ENCODE measurements around the gene MAMDC2.
"Not testable (repeated sequence)": the region's sequence is repeated elsewhere in the genome, so short reads cannot be mapped to it uniquely, and the experiment has no call there.

Gene MAMDC2

DNA sequence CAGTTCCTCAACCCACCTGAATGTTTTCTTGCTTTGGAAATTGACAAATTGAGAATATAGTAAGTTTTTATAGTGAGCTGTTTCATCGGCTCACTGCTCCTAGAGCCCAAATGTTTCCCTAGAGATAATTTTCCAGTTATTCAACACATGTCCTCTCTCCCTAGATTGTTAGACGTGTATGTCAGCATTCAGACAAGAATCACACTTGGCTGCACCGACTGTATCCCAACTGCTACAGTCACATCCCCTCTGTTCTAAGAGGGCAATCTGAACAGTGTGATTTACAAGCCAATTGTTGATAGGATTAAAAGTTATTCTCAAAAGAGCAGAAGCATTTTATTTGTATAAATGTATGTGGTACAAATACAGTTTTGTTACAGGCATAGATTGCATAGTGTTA lies 93.9 kb downstream of the MAMDC2 start:
- DNase-seq = no peak

DNA sequence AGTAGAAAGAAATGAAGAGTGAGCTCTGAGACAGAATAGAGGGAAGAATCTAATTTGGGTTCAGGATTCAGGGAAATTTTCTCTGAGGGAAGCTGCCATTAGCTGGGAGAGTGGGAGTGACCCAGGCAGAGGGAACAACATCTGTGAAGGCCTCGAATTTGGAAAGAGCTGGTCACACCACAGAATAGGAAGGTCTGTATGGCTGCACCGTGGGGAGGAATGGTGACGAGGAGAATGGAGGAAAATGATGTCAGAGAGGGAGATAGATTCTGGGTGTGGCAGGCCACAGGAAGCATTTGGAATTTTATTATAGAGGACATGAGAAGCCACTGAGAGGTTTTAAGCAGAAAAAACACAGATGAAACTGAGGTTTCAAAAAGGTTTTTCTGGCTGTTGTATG lies 98.5 kb downstream of the MAMDC2 start:
- no peak for DNase-seq

DNA sequence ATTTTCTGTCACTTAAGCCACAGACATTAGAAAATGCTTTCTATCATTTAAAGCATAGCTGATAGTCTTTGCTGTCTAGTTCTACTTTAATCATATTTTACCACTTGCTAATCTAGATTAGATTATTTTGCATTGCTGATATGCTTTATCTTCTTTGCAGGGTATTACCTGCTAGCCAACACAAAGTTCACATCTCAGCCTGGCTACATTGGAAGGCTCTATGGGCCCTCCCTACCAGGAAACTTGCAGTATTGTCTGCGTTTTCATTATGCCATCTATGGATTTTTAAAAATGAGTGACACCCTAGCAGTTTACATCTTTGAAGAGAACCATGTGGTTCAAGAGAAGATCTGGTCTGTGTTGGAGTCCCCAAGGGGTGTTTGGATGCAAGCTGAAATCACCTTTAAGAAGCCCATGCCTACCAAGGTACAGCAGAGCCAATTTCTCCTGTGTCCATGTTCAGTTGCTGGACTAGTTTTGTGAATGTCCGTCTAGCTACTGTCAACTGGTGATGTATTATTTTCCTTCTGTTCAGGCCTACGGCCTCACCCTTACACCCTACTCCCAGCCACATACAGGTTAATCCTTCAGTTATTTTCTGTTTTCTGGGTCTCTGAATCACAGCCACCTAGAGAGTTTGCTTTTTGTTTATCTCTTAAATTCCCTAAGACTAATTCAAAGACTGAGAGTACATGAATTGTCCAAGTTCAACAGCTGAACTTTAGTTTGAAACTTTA lies 99.9 kb downstream of the MAMDC2 start:
- no peak for DNase-seq

DNA sequence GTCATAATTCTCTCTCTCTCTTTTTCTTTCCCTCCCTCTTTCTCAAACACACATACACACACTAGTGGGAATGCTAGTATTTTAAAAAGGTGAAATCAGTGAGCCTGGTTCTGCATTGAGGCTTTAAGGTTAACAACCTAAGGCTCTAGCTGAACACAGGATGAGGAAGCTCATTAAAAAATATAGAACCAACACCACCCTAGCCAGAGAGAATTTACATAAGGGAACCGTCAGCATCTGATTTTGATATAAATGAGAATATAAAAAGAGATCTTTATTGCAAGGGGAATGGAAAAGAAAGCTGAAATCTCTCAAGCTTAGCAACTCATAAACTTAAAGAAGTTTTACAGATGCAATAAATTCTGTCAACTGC lies 100.5 kb downstream of the MAMDC2 start:
- DNase-seq = no peak

DNA sequence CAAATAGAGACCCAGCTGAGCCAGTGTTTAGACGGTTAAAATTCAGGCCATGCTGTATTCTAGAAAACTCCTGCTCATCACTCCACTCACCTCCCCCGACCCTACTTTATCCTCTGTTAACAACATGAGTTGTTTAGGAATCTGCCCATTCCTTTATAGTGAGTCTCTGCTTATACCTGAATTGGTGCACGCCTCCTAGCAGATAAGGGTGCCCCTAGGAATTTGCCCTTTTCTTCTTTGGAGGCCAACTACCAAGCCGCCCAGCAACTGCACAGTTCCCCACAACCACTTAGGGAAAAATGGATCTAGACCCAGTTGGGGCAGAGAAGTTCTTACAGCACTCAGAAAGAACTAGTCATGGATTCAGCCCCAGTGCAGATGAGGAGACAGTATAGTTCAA lies 102.3 kb downstream of the MAMDC2 start:
- DNase-seq = no peak

DNA sequence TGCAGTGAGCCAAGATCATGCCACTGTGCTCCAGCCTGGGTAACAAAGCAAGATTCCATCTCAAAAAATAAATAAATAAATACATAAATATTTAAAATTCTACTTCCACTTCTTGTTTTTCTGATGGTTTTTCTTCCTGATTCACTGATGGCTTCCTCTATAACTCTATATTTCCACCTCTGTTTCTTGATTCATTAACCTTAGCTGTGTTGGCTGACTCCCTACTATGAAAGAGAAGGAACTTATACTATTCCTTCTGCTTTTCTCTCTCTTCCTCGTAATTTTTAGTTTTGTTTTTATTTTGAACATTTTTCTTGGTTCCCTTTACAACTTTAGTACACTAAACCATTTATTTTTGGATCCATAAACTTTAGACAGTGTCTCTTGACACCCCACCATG lies 103.5 kb downstream of the MAMDC2 start:
- DNase-seq = no peak

DNA sequence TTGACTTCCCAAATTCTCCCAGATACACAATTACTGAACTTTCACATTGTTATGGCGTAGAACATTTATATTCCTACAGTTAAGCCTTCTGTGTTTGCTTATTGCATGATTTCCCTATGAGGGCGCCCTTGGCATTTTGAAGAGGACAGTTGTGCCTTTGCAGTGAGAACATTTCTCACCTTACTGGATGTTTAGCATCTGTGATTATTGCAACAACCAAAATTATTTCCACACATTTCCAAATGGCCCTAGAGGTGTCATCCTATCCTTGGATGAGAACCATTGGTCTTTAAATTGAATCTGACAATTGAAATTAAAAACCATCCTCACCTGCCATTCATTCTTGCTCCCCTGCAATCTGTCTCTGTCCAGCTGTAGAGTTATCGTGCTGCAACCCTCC lies 104.0 kb downstream of the MAMDC2 start:
- DNase-seq = no peak

DNA sequence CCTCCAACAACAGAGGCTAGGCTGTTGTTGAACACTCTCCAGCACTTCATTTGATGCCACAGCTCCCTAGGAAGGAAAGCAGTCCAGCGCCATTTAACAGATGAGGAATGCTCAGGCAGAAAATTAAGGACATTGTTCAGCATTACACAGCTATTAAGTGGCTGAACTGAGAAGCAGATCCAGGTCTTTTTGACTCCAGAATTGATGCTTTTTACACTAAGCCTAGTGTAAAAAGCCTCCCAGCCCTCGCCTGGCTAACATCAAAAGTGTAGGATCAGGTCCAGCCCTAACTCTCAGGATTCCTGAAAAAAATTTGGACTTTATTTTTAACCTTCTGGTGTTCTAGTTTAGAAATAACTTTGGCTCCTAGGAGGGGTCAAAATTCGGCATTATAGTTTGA lies 108.7 kb downstream of the MAMDC2 start:
- no peak for DNase-seq

DNA sequence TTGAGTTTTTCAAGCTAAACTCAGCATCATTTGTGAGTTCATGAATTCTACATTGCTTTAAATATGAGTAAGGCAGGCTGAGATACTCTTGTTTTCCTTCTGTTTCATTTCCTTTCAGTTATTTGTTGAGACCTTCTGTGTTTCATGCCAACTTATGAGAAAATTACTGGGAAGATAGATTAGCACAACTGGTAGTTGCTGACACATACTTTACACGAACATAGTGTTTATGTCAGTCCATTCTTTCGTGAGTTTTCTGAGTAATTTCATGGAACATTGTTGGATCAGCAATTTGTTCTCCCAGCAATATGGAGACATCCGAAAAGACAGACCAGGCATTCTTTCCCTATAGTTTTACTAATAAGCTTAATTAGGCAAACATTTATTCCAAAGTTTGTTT lies 113.1 kb downstream of the MAMDC2 start:
- DNase-seq = no peak

DNA sequence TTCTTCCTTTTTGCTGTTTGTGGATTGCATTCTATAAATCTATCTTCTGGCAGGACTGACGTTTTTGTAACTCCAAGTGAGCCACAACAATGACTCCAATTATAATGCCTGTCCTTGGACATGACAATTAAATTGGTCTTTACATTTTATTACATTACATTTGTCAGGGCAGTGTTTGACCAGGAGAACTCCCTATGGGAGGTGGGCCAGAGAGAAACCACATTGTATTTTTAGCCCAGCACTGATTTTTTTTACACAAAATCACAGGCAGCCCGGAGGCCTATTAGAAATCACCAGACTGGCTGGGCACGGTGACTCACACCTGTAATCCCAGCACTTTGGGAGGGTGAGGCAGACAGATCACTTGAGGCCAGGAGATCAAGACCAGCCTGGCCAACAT lies 116.0 kb downstream of the MAMDC2 start:
- DNase-seq = no peak

DNA sequence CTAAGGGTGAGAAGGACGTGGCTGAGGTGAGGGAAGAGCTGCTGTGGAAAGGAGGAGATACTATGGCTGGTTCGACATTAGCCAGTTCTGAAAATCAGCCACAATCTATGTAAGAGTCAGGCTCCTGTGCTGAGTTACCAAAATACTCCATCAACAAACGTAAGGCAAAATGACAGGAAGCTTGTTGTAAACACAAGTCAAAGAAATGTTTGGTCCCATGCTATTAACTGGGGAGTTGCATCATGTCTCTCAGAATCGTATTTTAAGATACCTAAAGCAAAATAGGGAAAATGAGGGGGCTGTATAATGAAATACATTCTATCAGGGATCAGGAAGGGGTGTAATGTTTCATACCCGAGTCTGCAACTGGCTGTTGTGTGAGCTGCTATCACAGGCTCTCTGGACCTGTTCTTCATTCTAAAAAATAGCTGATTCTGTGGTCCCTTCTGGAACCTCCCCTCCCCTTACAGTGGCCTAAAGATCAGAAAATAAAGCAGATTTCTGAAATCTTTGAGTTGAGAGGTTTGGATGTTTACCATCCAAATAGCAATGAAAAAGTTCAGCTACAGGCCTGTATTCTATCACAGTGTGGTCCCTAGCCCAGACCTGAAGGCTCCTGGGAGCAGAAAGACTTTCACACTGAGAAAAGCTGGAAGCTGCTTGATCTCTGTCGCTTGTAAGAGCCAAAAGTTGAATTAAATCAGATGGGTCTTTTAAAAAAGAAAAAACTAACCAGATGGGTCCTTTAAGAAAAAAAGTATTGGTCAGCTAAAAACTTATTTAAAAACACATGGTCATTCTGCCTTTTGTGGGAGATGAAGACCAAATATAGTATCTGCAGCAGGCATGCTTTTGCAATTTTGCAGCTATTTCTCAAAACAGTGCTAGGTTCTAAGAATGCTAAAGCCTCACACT lies 117.3 kb downstream of the MAMDC2 start:
- DNase-seq = no peak

DNA sequence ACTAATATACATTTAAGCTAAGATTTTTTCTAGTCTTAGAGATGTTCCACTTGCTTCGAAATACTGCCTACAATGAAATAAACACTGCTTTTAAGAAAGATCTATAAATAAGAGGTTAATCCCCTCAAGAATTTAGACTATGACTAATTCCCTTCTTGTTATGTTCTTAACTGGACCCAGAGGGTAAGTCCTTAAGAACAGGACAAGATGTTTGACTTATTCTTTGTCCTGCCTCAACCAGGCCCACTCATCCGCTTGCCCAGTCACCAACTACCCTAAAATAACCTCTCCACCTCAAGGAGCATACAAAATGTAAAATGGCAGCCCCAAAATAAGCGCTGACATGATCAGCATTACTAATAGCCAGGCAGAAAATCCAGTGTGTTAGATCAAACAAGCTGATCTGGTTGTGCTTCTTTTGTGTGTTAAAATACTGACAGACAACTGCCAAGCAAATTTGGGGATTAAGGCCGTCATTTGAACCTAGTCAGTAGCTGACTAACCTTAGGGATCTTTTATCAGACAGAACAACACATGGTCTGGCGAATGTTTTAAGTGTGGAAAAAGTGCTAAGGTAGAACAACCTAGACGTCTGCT lies 121.5 kb downstream of the MAMDC2 start:
- DNase-seq = no peak

DNA sequence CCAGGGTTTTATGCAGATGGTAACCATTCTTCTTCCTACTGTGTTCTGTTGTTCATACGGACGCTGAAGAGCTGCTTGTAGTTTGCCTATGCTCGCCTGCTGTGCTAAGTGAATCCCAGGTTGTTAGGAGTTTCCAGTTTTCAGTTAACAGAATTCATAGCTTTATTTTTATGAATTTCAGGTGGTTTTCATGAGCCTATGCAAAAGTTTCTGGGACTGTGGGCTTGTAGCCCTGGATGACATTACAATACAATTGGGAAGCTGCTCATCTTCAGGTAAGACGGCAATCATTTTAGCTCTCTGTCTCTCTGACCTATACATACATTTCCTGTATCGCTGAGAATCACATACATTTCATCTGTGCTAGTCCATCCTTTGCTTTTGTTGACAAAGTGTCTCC lies 124.9 kb downstream of the MAMDC2 start:
- no peak for DNase-seq

DNA sequence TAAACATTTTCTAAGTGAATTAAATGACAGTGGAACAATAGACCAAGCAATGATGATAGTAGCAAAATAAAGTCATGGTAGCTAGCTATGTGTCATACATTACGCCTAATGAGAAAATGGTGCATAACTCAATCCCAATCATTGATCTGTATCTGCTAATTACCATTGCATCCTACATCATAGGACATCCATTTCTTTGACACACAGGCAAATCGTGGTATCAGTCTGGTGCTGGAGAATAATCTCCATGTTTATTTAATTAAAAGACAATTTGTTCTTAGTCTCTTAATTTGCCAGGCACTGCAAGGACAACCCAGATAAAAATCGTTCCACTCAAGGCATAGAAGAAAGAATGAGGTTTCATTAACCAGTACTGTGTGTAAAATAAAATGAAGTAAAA lies 125.6 kb downstream of the MAMDC2 start:
- DNase-seq = no peak

DNA sequence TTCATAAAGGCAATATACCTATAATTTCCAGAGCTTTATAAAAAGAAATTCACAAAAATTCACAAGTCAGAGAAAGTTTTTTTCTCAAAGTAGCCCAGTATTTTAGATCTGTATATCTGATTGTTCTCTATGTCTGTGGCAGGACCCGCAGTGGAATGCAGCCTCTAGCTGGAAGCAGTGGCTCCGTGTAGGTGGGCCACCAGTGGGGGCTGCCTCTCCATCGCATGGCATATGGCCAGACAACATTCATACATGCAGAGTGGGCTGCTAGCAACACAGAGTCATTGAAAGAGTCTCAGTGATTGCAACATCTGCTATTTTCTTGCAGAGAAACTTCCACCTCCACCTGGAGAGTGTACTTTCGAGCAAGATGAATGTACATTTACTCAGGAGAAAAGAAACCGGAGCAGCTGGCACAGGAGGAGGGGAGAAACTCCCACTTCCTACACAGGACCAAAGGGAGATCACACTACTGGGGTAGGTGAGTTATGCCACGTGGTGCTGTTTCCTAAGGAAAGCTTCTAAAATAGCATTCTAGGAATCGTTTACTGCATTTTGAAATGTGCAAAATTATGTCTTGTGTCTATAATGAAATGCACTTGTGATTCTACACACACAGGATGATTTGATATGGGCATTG lies 126.6 kb downstream of the MAMDC2 start:
- DNase-seq = no peak

DNA sequence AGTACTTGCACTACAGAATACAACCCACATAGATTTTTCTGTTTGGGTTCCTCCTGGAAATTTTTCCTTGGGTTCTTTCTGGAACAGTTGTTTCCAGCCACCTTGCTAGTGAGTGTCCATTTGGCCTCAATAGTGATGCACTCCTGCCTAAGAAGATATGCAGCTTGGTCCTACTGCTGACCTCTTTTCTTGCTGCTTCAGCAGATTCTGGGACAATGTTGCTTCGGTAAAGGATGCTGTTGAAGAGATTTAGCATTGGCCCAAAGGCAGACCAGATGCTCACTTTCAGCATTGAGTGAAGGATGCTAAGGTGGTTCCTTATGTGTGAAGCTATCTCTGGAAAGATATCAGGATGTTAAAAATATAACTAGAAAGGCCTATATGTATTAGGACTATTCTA lies 128.9 kb downstream of the MAMDC2 start:
- no peak for DNase-seq

DNA sequence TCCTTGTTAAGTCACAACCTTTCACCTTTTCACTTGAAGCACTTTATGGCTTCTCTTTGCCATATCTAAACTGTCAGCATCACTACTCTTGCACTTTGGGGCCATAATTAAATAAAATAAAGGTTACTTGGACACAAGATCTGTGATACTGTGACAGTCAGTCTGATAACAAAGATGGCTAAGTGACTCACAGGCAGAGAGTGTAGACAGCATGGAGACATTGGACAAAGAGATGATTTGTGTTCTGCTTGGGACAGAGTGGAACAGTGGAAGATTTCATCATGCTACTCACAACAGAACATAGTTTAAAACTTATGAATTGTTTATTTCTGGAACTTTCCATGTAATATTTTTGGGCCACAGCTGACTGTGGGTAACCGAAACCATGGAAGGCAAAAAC lies 133.5 kb downstream of the MAMDC2 start:
- DNase-seq = no peak

DNA sequence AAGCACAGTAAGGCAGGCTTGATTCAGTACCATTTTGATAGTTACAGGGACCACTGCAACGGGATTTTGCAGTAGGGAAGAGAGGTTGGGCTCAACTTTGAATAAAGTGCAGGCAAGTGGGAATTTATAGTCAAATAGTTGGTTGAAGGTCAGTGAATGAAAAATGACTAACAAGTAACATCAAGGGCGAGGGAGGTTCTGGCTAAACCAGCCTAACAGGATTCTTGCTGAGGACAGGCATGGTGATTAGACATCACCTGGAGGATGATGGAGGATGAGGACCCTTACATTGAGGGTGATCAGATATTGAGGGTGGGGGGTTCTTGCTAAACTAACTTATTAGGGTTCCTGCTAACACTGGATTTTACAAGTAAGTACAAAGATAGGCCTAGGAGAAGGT lies 149.1 kb downstream of the MAMDC2 start:
- no peak for DNase-seq

DNA sequence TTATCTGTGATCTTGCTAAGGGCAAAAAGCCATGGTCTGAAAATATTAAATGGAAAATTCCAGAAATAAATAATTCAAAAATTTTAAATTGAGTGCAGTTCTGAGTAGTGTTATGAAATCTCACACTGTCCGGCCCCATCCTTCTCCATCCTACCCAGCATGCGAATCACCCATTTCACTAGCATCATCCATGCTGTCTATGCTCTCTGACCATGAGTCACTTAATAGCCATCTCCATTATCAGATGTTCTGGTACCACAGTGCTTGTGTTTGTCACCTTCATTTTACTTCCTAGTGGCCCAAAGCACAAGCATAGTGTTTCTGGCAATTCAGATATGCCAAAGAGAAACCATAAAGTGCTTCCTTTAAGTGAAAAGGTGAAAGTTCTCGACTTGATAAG lies 151.8 kb downstream of the MAMDC2 start:
- no peak for DNase-seq

DNA sequence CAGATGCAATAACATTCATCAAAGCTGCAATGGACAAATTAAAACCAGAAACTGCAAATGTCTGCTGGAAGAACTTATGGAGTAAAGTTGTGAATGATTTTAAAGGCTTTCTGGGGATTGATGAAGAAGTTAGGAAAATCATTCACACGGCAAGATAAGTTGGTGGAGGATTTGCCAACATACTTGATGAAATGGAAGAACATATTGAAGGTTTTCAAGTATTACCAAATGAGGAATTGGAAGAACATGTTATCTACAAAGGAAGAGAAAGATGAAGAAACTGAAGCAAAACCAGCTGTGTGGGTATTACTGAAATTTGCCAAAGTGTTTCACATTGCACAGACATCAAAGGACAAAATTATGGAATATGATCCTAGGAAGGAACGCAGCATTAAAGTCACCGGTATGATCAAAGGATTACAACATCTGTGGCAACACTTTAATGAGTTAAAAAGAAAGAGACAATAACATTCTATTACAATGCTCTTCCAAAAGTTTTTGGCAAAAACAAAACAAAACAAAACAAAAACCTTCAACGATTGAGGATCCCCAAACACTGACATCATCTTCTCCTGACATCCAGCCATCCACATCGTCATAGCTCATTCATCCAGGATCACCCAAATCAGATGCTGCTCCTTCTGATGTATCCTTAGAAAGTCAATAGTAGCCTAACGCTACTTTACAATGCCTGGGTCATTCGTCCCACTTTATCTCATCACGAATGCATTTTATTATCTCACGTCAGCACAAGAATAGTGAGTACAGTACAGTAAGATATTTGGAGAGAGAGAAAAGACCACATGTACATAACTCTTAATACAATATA lies 153.8 kb downstream of the MAMDC2 start:
- no peak for DNase-seq

DNA sequence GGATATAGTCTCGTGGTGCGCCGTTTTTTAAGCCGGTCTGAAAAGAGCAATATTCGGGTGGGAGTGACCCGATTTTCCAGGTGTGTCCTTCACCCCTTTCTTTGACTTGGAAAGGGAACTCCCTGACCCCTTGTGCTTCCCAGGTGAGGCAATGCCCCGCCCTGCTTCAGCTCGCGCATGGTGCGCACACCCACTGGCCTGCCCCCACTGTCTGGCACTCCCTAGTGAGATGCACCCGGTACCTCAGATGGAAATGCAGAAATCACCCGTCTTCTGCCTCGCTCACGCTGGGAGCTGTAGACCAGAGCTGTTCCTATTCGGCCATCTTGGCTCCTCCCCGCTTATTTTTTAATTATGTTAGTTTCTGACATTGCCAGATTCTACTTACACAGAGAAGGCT lies 161.1 kb downstream of the MAMDC2 start:
- DNase-seq = not testable (repeated sequence)

DNA sequence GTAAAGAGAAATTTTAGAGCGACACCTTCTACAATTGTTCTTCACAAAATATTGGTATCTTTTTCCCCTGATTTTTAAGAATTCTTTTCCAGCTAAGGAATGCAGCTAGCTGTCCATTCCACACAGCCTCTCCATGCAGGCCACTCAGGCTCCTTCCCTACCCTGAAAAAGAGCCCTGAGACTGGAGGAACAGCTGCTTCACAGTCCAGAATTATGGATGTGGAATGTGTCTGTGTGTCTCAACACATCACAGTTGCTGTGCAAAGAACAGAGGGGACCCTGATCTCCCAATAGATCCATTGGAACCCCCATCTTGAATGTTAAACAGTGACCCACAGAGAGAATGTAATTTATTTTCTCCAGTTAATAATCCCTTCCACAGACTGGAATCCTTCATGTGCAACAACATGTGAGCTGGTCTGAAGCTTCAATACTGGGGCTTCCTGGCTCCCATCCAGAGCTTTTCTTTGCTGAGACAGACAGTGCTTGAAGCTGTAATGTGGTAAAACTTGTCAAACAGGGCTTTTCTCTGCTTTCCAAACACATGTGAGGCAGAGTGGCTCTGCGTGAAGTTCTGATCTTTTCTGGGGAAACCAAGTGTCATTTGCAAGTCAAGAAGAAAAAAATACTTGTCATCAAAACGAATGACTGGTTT lies 161.8 kb downstream of the MAMDC2 start:
- DNase-seq = no peak

Data from NCI-H1436 treated with DMSO at 0.1 percent for 48 hours (cell line).